ENCODE measurements around the gene EEF1A1.

GRCh38 chr6:73514746-73515110, 6.1 kb downstream of the EEF1A1 start:
- TF ChIP-seq TAF1 (IDR thresholded peaks at IDR 0.05; ENCODE audit: borderline replicate concordance, insufficient read depth, low read length) (no peak), SIN3A (IDR thresholded peaks at IDR 0.05; ENCODE audit: borderline replicate concordance, insufficient read depth, low read length) (0 out of 2 replicates have a peak, but pooled peaks have one; percentile 6), POLR2AphosphoS5 (IDR thresholded peaks at IDR 0.05; ENCODE audit: low read depth, low read length) (no peak), FOXP2 (optimal IDR thresholded peaks at IDR 0.05; ENCODE audit: borderline replicate concordance, extremely low read depth, extremely low read length, insufficient read depth) (no peak)

Measured in PFSK-1 (cell line).